Neural cell (in vitro differentiated cells): Measurements from ENCODE around the gene FOXL3. TPM values are rescaled to one million over a fixed set of nuclear protein-coding genes. Genes with fewer than 3 reads are reported as not detected.

Experiments used
- H2AFZ ChIP-seq: fragments of 200-600, 300-800 bp; sonication (generic), shearing (Covaris generic); 2 replicates; pipeline ENCODE4 v1.6.0; 2014; ENCODE audit warnings: low read depth, mild to moderate bottlenecking, antibody characterized with exemption, low read length, moderate library complexity
- H3F3A ChIP-seq: fragments of 200-600 bp; shearing (Covaris generic); 2 replicates; pipeline ENCODE4 v1.6.1; 2016; ENCODE audit warnings: mild to moderate bottlenecking, moderate library complexity, mixed read lengths, antibody characterized with exemption, low read length; ENCODE audit not compliant: insufficient read depth, poor library complexity, severe bottlenecking
- H3K27ac ChIP-seq: fragments of 200-600, 300-800 bp; sonication (generic), shearing (Covaris generic); 2 replicates; pipeline ENCODE4 v1.5.1; 2014; ENCODE audit warnings: mild to moderate bottlenecking, low read length, moderate library complexity
- H3K27me3 ChIP-seq: fragments of 300-800, 200-600 bp; sonication (generic), shearing (Covaris generic); 2 replicates; pipeline ENCODE4 v1.6.0; 2014; ENCODE audit warnings: mild to moderate bottlenecking, low read depth, low read length, moderate library complexity; ENCODE audit not compliant: insufficient read depth
- H3K36me3 ChIP-seq: fragments of 300-800, 200-600 bp; sonication (generic), shearing (Covaris generic); 2 replicates; pipeline ENCODE4 v1.5.1; 2014; ENCODE audit warnings: mild to moderate bottlenecking, antibody characterized with exemption, low read length, moderate library complexity; ENCODE audit not compliant: insufficient read depth
- H3K4me2 ChIP-seq: fragments of 300-800, 200-600 bp; sonication (generic), shearing (Covaris generic); 2 replicates; pipeline ENCODE4 v1.6.0; 2014; ENCODE audit warnings: mild to moderate bottlenecking, low read length
- H3K4me3 ChIP-seq: fragments of 300-800, 200-600 bp; sonication (generic), shearing (Covaris generic); 2 replicates; pipeline ENCODE4 v1.5.1; 2014; ENCODE audit warnings: mild to moderate bottlenecking, low read length, moderate library complexity
- H3K79me2 ChIP-seq: fragments of 200-600 bp; shearing (Covaris generic); replicated peaks from 2 replicates; pipeline ENCODE4 v1.6.0; 2014; ENCODE audit warnings: mild to moderate bottlenecking, low read length, moderate library complexity; ENCODE audit not compliant: insufficient read depth
- H3K9ac ChIP-seq: fragments of 300-800, 200-600 bp; sonication (generic), shearing (Covaris generic); 2 replicates; pipeline ENCODE4 v1.6.1; 2016; ENCODE audit warnings: mild to moderate bottlenecking, low read length, mixed read lengths
- H3K9me2 ChIP-seq: fragments of 200-600 bp; shearing (Covaris generic); 2 replicates; pipeline ENCODE4 v1.6.1; 2016; ENCODE audit warnings: mild to moderate bottlenecking, low read length, mixed read lengths; ENCODE audit not compliant: insufficient read depth
- H3K9me3 ChIP-seq: fragments of 200-600, 300-800 bp; sonication (generic), shearing (Covaris generic); 2 replicates; pipeline ENCODE4 v1.6.1; 2016; ENCODE audit warnings: mild to moderate bottlenecking, mixed run types, low read length, moderate library complexity, mixed read lengths
- H4K20me1 ChIP-seq: fragments of 200-600 bp; shearing (Covaris generic); 2 replicates; pipeline ENCODE4 v1.6.1; 2016; ENCODE audit warnings: mild to moderate bottlenecking, mixed run types; ENCODE audit not compliant: insufficient read depth
- CTCF ChIP-seq: fragments of 450-650 bp; IDR thresholded peaks from 2 replicates; pipeline ENCODE4 v1.5.1; 2014; ENCODE audit warnings: antibody characterized with exemption, mild to moderate bottlenecking, moderate library complexity; ENCODE audit not compliant: poor library complexity, severe bottlenecking
- EP300 ChIP-seq: fragments of 450-650 bp; conservative IDR thresholded peaks from 2 replicates; pipeline ENCODE4 v1.6.1; 2014; ENCODE audit warnings: antibody characterized with exemption, mild to moderate bottlenecking, moderate library complexity; ENCODE audit not compliant: poor library complexity, severe bottlenecking
- EZH2 ChIP-seq: fragments of 200-600, 300-800 bp; shearing (Covaris generic), sonication (generic); IDR thresholded peaks from 2 replicates; pipeline ENCODE4 v1.6.1; 2014; ENCODE audit warnings: antibody characterized with exemption, low read length, borderline replicate concordance, mild to moderate bottlenecking; ENCODE audit not compliant: insufficient read depth, poor library complexity, severe bottlenecking
- MXI1 ChIP-seq: fragments of 450-650 bp; conservative IDR thresholded peaks from 2 replicates; pipeline ENCODE4 v1.6.1; 2014; ENCODE audit warnings: antibody characterized with exemption, mild to moderate bottlenecking; ENCODE audit not compliant: poor library complexity, severe bottlenecking
- POLR2AphosphoS5 ChIP-seq: IDR thresholded peaks from 2 replicates; pipeline ENCODE4 v1.6.1; 2012
- RAD21 ChIP-seq: fragments of 450-650 bp; conservative IDR thresholded peaks from 2 replicates; pipeline ENCODE4 v1.6.1; 2014; ENCODE audit warnings: antibody characterized with exemption, mild to moderate bottlenecking, moderate library complexity
- REST ChIP-seq: IDR thresholded peaks from 2 replicates; pipeline ENCODE4 v1.6.1; 2012; ENCODE audit warnings: borderline replicate concordance
- SMC3 ChIP-seq: fragments of 450-650 bp; conservative IDR thresholded peaks from 2 replicates; pipeline ENCODE4 v1.6.1; 2014; ENCODE audit warnings: antibody characterized with exemption, mild to moderate bottlenecking, moderate library complexity; ENCODE audit not compliant: poor library complexity
- TAF1 ChIP-seq: IDR thresholded peaks from 2 replicates; pipeline ENCODE4 v1.6.1; 2012; ENCODE audit warnings: low read depth
- polyA plus RNA-seq: library from polyadenylated mRNA; depleted of rRNA; stranded (reverse); fragments of >200 nt; gene quantifications from 2 replicates; pipeline ENCODE4 v1.2.3, GENCODE V29; 2014

Gene FOXL3
- polyA plus RNA-seq, 1 donor from 2014 or later, result not detected

- H3K9me3 ChIP-seq, result no peaks in the 10 kb centered on the region
- H3K36me3 ChIP-seq, result peaks cover 6% of the 10 kb centered on the region
- no peak overlapping the region for H3K27ac ChIP-seq
- no peaks in the 10 kb centered on the region for H3K27me3 ChIP-seq
- H3F3A ChIP-seq, result no peaks in the 10 kb centered on the region
- H4K20me1 ChIP-seq, result no peaks in the 10 kb centered on the region
- no peak overlapping the region for H3K4me3 ChIP-seq
- no peaks in the 10 kb centered on the region for H3K79me2 ChIP-seq
- TF ChIP-seq POLR2AphosphoS5 (no peak), EZH2 (no peak), RAD21 (no peak), CTCF (no peak), SMC3 (no peak), REST (no peak), MXI1 (no peak), TAF1 (no peak), EP300 (no peak)
- no peaks in the 10 kb centered on the region for H3K9me2 ChIP-seq
- H2AFZ ChIP-seq, result no peak overlapping the region
- H3K9ac ChIP-seq, result no peak overlapping the region
- H3K4me2 ChIP-seq, result no peak overlapping the region
Observed at GRCh38 chr7:251005-251404, 39.0 kb upstream of the FOXL3 start.

GRCh38 chr7:251446-252175, 38.4 kb upstream of the FOXL3 start:
- Histone ChIP-seq H3K27ac (no peak overlapping the region), H3K4me2 (no peak overlapping the region), H3K9me3 (no peaks in the 10 kb centered on the region), H3K9ac (no peak overlapping the region), H2AFZ (no peak overlapping the region), H3K79me2 (no peaks in the 10 kb centered on the region), H3F3A (no peaks in the 10 kb centered on the region), H3K4me3 (no peak overlapping the region), H4K20me1 (no peaks in the 10 kb centered on the region), H3K9me2 (no peaks in the 10 kb centered on the region), H3K27me3 (no peaks in the 10 kb centered on the region), H3K36me3 (peaks cover 6% of the 10 kb centered on the region)
- TF ChIP-seq SMC3 (no peak), RAD21 (no peak), REST (no peak), EZH2 (no peak), TAF1 (no peak), EP300 (no peak), CTCF (no peak), MXI1 (no peak), POLR2AphosphoS5 (no peak)
